GM23248 (cell line): Measurements from ENCODE around the gene IFT88. TPM values are rescaled to one million over a fixed set of nuclear protein-coding genes. Genes with fewer than 3 reads are reported as not detected.

Experiments used
- DNase-seq: peaks from one replicate; pipeline ENCODE4 v3.0.0-alpha.2; 2015
- H2AFZ ChIP-seq: fragments of 200-600 bp; sonication (generic); 2 replicates; pipeline ENCODE4 v1.6.1; 2016; ENCODE audit warnings: antibody characterized with exemption
- H3F3A ChIP-seq: fragments of 200-600 bp; sonication (generic); 2 replicates; pipeline ENCODE4 v1.6.1; 2016; ENCODE audit warnings: mild to moderate bottlenecking, antibody characterized with exemption, mixed run types; ENCODE audit not compliant: insufficient read depth
- H3K27ac ChIP-seq: fragments of 200-600 bp; sonication (generic); 2 replicates; pipeline ENCODE4 v1.5.1; 2016; ENCODE audit warnings: mild to moderate bottlenecking
- H3K27me3 ChIP-seq: fragments of 200-600 bp; sonication (generic); replicated peaks from 2 replicates; pipeline ENCODE4 v1.6.1; 2016; ENCODE audit warnings: mild to moderate bottlenecking; ENCODE audit not compliant: insufficient read depth
- H3K36me3 ChIP-seq: fragments of 200-600 bp; sonication (generic); 2 replicates; pipeline ENCODE4 v1.6.1; 2016; ENCODE audit warnings: low read depth, mild to moderate bottlenecking
- H3K4me1 ChIP-seq: fragments of 200-600 bp; sonication (generic); 2 replicates; pipeline ENCODE4 v1.6.1; 2016; ENCODE audit warnings: mild to moderate bottlenecking; ENCODE audit not compliant: insufficient read depth
- H3K4me2 ChIP-seq: fragments of 200-600 bp; sonication (generic); one replicate; pipeline ENCODE4 v1.6.1; 2016; ENCODE audit warnings: mild to moderate bottlenecking; ENCODE audit not compliant: unreplicated experiment
- H3K4me3 ChIP-seq: fragments of 200-600 bp; sonication (generic); 2 replicates; pipeline ENCODE4 v1.5.1; 2016; ENCODE audit warnings: mild to moderate bottlenecking
- H3K79me2 ChIP-seq: fragments of 200-600 bp; sonication (generic); 2 replicates; pipeline ENCODE4 v1.6.1; 2016; ENCODE audit warnings: mild to moderate bottlenecking; ENCODE audit not compliant: insufficient read depth
- H3K9ac ChIP-seq: fragments of 200-600 bp; sonication (generic); 2 replicates; pipeline ENCODE4 v1.6.1; 2016; ENCODE audit warnings: mild to moderate bottlenecking
- H3K9me2 ChIP-seq: fragments of 200-600 bp; sonication (generic); 2 replicates; pipeline ENCODE4 v1.6.1; 2016; ENCODE audit warnings: mixed run types, mild to moderate bottlenecking, moderate library complexity; ENCODE audit not compliant: insufficient read depth
- H3K9me3 ChIP-seq: fragments of 200-600 bp; sonication (generic); one replicate; pipeline ENCODE4 v1.6.1; 2017; ENCODE audit warnings: low read depth
- H4K20me1 ChIP-seq: fragments of 200-600 bp; sonication (generic); 2 replicates; pipeline ENCODE4 v1.6.0; 2016; ENCODE audit not compliant: insufficient read depth
- EZH2 ChIP-seq: fragments of 200-600 bp; sonication (generic); IDR thresholded peaks from 2 replicates; pipeline ENCODE4 v1.6.1; 2018; ENCODE audit warnings: antibody characterized with exemption, mild to moderate bottlenecking; ENCODE audit not compliant: insufficient read depth, poor library complexity, severe bottlenecking
- EZH2phosphoT487 ChIP-seq: fragments of 200-600 bp; sonication (generic); IDR thresholded peaks from 2 replicates; pipeline ENCODE4 v1.6.1; 2018; ENCODE audit warnings: antibody characterized with exemption, moderate library complexity, mild to moderate bottlenecking, low read depth; ENCODE audit not compliant: insufficient read depth
- WGBS, 2 experiments: methylation state at CpG; one replicate each; pipeline ENCODE4 v1.1.6; 2015 to 2017; ENCODE audit warnings: low lambda C conversion rate in 2 of 2, low coverage in 1 of 2; ENCODE audit errors: missing lambda C conversion rate in 2 of 2; 5-methylcytosine and 5-hydroxymethylcytosine counted together
- in situ Hi-C: fragments of 300-500 bp; cut with MboI; formaldehyde crosslinking; loops from 2 replicates; pipeline ENCODE4 v1.15.0; 2020
- polyA plus RNA-seq: library from polyadenylated mRNA; unstranded; fragments of >200 nt; fragmentation: Nextera tagmentation; extraction: Ambion mirVana; gene quantifications from 2 replicates; pipeline ENCODE4 v1.2.1, GENCODE V29; 2016
- total RNA-seq: library from RNA; depleted of rRNA; stranded (reverse); fragments of >200 nt; shearing (Covaris generic); gene quantifications from 2 replicates; pipeline ENCODE4 v1.2.3, GENCODE V29; 2014

IFT88 gene
- total and polyA plus RNA-seq, 2 experiments from 2014 or later, result 10.3 to 11.4 TPM

DNA sequence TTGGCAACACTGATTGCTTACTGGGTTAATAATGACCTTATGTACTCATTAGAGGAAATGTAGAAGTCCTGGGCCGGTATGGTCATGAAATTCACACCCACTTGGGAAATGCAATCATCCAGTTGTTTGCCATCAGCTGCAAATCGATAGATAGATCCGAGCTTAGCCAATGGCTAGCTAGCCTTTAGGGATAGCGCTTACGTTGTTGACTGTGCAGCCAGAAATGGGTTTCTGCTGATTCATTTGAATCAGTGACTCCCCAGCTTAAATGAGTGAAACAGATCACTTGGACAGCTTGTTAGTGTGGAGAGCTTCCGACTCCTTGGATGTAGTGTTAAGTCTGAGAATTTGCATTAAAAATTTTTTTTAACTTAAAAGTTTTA lies 148.4 kb downstream of the IFT88 start:
- peak; percentile 21 for DNase-seq
- Histone ChIP-seq H3K4me2 (peak overlapping the region; percentile 12), H3K9me3 (no peaks in the 10 kb centered on the region), H3K9ac (no peak overlapping the region), H4K20me1 (no peaks in the 10 kb centered on the region), H3K4me1 (peaks cover 31% of the 10 kb centered on the region), H3K9me2 (no peaks in the 10 kb centered on the region), H3K27ac (peak overlapping the region; percentile 87), H3K79me2 (no peaks in the 10 kb centered on the region), H3K4me3 (peak overlapping the region; percentile 69; the same call in 1 of the 2 replicates), H2AFZ (no peak overlapping the region; the same call in 1 of the 2 replicates), H3K36me3 (no peaks in the 10 kb centered on the region), H3K27me3 (peaks cover 6% of the 10 kb centered on the region; the same call in 1 of the 2 replicates), H3F3A (peaks cover 24% of the 10 kb centered on the region)
- in situ Hi-C loops, result no loop called here
- no peak for TF ChIP-seq EZH2
- TF ChIP-seq EZH2phosphoT487, result no peak
- WGBS, 2 experiments, result 63 to 65% methylated on average over 6 of the region's 6 CpGs

DNA sequence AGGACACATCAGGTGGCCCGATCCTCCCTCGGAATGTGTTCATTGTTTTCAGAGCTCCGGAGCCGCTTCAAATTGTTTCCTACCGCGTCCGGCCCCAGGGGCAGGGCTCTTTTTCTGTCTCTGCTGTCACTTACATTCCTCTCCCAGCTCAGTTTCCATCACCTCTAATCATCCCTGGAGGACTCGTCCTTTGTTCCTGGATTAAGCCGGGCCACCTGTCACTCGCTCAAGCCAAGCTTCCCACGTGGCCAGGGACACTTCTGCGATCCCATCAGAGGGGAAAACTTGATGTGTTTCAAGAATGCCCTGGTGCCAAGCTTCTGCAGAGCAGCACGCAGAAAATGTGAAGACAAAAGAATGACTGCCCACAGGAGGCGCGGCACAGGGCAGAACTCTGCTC lies 150.0 kb downstream of the IFT88 start:
- peaks cover 31% of the 10 kb centered on the region for H3K4me1 ChIP-seq
- H3F3A ChIP-seq, result peaks cover 24% of the 10 kb centered on the region
- H3K27me3 ChIP-seq, result peaks cover 6% of the 10 kb centered on the region; the same call in 1 of the 2 replicates
- H3K9ac ChIP-seq, result no peak overlapping the region
- no peaks in the 10 kb centered on the region for H3K79me2 ChIP-seq
- no peaks in the 10 kb centered on the region for H4K20me1 ChIP-seq
- 90 to 91% methylated on average over 15 of the region's 15 CpGs for WGBS, 2 experiments
- H2AFZ ChIP-seq, result no peak overlapping the region
- no peak overlapping the region for H3K4me2 ChIP-seq
- no peaks in the 10 kb centered on the region for H3K36me3 ChIP-seq
- H3K9me3 ChIP-seq, result no peaks in the 10 kb centered on the region
- H3K27ac ChIP-seq, result no peak overlapping the region
- no peaks in the 10 kb centered on the region for H3K9me2 ChIP-seq
- H3K4me3 ChIP-seq, result no peak overlapping the region
- DNase-seq, result no peak
- TF ChIP-seq EZH2phosphoT487 (no peak), EZH2 (no peak)
- in situ Hi-C loops, result no loop called here

DNA sequence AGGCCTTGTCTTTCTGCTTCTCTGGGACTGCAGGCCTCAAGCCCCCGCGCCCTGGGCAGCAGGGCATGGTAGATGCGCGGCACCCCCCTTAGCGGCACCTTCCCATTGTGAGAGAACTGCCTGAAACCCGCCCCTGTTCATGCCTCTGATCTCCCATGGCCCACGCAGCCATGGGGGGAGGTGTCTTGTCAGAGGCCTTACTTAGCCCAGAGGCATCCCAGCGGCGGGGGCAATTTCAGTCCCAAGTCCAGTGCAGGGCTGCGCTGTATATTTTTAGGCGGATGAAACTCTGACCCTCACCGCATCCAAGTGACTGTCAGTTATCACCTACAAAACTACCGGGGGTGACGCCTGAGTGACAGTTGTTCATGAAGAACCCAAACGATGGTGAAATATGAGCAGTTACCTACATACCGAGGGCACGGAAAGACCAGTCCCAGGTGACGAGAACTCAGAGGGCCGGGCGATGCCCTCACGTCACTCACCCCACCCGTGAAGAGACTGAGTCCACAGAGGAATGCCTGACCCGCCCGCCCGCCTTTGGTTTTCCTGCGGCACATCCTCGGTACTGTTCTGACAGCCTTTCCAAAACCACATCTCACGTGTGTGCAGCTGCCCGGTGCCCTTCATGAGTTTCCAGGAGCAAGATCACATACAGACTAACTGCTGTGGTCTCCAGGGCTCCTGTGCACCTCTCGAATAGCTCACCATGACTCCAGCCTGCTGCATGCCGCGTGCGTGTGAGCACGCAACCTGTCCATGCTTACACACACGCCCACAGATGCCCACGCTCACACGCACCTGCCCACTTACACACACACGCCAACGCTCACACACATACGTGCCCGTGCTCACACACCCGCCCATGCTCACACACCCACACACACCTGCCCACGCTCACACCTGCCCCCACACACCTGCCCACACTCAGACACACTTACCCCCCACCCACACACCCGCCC lies 150.9 kb downstream of the IFT88 start:
- no peak for DNase-seq
- Histone ChIP-seq H3K4me3 (no peak overlapping the region), H2AFZ (no peak overlapping the region), H3F3A (peaks cover 28% of the 10 kb centered on the region), H3K9me3 (no peaks in the 10 kb centered on the region), H3K36me3 (no peaks in the 10 kb centered on the region), H3K4me2 (no peak overlapping the region), H3K9ac (no peak overlapping the region), H4K20me1 (no peaks in the 10 kb centered on the region), H3K79me2 (no peaks in the 10 kb centered on the region), H3K9me2 (no peaks in the 10 kb centered on the region), H3K4me1 (peaks cover 25% of the 10 kb centered on the region), H3K27me3 (peaks cover 6% of the 10 kb centered on the region; the same call in 1 of the 2 replicates), H3K27ac (no peak overlapping the region)
- in situ Hi-C loops, result no loop called here
- WGBS, 2 experiments, result 89 to 90% methylated on average over 38 to 44 of the region's 44 CpGs
- no peak for TF ChIP-seq EZH2
- no peak for TF ChIP-seq EZH2phosphoT487

DNA sequence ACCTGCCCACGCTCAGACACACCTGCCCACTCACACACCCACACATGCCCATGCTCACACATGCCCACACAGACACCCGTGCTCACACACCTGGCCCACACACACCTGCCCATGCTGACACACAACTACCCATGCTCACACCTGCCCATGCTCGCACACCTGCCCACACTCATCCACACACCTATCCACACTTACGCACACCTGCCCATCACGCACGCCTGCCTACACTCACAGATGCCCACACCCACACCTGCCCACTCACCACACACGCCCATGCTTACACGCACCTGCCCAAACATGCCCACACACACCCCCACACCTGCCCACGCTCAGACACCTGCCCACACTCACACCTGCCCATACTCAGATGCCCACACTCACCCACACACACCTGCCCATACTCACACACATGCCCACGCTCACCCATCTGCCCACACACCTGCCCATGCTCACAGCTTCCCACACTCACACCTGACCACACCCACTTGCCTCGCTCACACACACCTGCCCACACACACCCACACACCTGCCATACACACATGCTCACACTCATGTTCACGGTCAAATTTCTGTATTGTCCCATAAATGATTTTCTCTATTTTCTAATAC lies 152.1 kb downstream of the IFT88 start:
- TF ChIP-seq EZH2 (no peak), EZH2phosphoT487 (no peak)
- no peaks in the 10 kb centered on the region for H3K79me2 ChIP-seq
- WGBS, 2 experiments, result 74 to 78% methylated on average over 10 to 12 of the region's 12 CpGs
- no peak for DNase-seq
- H3K9me3 ChIP-seq, result no peaks in the 10 kb centered on the region
- no peak overlapping the region for H3K9ac ChIP-seq
- no peak overlapping the region for H3K4me2 ChIP-seq
- H3K27ac ChIP-seq, result no peak overlapping the region
- no peaks in the 10 kb centered on the region for H4K20me1 ChIP-seq
- in situ Hi-C loops, result no loop called here
- no peak overlapping the region for H3K4me3 ChIP-seq
- H3K36me3 ChIP-seq, result no peaks in the 10 kb centered on the region
- H3K9me2 ChIP-seq, result no peaks in the 10 kb centered on the region
- no peak overlapping the region for H2AFZ ChIP-seq
- peaks cover 6% of the 10 kb centered on the region; the same call in 1 of the 2 replicates for H3K27me3 ChIP-seq
- peaks cover 18% of the 10 kb centered on the region for H3F3A ChIP-seq
- peaks cover 13% of the 10 kb centered on the region for H3K4me1 ChIP-seq
